Frontal cortex (tissue), 4 donors: ENCODE data around the gene ADCY1. TPM values are rescaled to one million over a fixed set of nuclear protein-coding genes. Genes with fewer than 3 reads are reported as not detected.

Experiments
- DNase-seq, 2 donors: peaks; one replicate each; pipeline ENCODE4 v3.0.0; 2012; ENCODE audit warnings: low spot score in 2 of 2
- FAIRE-seq: peaks from 2 replicates; lab custom pipeline; 2012; peaks lifted over from hg19 to GRCh38; lab: Jason Lieb, UNC
- total RNA-seq: library from RNA; depleted of rRNA; stranded (reverse); fragments of >200 nt; gene quantifications from one replicate; pipeline ENCODE4 v1.2.3, GENCODE V29; 2014
- donor health status: control.
- donor health status: control.
- donor health status: control.

The ADCY1 gene
- total RNA-seq, 1 donor from 2014 or later, result 92.1 TPM

GRCh38 chr7:45591101-45591906 is 17.1 kb downstream of the ADCY1 start:
- no peak for DNase-seq
- FAIRE-seq, result no peak

- DNase-seq (no peak), FAIRE-seq (no peak)
Observed at GRCh38 chr7:45592230-45592991, 18.2 kb downstream of the ADCY1 start.

- DNase-seq, result no peak
- no peak for FAIRE-seq
Observed at GRCh38 chr7:45593121-45593541, 19.0 kb downstream of the ADCY1 start.

- FAIRE-seq, result no peak
Observed at GRCh38 chr7:45593877-45594276, 19.7 kb downstream of the ADCY1 start.

DNA sequence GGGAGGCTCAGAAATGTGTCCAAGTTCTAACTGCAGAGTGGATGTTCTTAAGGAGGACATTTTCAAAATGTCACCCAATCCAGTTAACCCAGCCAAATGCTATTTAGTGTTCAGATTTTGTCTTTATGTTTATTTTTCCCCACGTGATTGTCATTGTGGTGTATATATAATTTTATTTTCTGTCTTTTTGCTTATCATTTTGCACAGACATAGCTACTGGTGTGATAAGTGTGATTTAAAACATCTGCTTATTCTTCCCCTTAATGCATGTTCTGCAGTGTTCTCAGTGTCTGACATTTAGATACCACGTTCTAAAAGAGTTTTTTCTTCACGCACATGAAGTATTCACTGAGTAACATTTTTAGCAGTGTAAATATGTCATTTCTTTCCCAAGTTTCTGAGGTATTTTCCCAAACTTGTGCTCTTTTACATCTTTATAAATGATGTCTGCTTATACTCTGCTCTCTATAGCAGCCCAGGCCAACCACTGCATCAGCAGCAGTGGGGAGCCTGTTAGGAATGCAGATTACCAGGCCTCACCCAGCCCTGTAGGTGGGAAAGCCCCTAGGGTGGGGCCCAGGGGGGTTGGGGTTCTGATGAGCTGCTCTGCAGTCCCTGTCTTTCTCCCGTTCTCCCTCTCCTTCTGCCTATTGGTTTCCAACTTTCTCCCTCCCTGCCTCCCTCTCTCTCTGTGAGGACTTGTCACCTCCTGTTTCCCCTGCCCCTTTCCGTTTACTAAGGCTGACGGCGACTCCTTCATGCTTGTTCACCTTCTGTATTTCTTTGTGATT is 20.8 kb downstream of the ADCY1 start:
- no peak for FAIRE-seq
- no peak for DNase-seq

More at GRCh38 chr7:45593877-45594276, 19.7 kb downstream of the ADCY1 start:
- DNase-seq, result no peak

DNA sequence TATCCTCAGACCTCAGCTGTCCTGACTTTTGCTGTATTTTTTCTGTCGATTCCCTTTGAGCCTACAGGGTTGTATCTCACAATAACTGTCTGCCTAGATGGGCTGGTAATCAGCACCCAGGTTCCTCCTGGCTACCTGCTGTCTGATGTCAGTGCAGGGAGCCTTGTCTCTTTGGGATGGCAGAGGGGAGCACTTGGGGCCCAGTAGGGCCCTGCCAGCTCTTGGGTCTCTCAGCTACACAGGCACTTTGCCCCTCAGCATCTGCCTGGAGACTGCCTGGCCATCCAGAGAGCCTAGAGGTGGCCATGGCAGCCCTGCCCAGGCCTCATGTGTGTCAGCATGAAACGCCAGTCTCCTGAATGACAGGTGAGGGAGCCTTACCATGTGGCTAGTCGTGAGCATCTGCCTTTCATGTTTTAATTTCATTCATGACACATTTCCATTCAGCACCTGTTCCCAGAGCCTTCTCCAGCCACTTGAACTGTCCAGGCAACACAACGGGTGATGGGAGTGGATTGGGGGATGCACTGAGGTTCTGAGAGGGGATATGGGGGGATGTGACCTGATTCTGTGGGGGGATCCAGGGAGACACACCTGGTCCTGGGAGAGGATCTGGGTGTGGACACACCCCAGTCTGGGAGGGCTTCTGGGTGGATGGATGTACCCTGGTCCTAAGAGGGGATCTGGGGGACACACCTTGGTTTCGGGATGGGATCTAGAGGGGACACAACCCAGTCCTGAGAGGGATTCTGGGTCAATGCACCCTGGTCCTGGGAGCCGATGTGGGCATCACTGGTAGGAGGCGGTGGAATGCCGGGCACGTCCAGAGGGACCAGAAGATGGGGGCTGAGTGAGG is 21.9 kb downstream of the ADCY1 start:
- no peak for DNase-seq
- FAIRE-seq, result no peak

GRCh38 chr7:45596665-45597095 is 22.5 kb downstream of the ADCY1 start:
- DNase-seq, result no peak
- FAIRE-seq, result no peak

GRCh38 chr7:45597286-45597984 is 23.3 kb downstream of the ADCY1 start:
- DNase-seq (no peak), FAIRE-seq (no peak)

DNA sequence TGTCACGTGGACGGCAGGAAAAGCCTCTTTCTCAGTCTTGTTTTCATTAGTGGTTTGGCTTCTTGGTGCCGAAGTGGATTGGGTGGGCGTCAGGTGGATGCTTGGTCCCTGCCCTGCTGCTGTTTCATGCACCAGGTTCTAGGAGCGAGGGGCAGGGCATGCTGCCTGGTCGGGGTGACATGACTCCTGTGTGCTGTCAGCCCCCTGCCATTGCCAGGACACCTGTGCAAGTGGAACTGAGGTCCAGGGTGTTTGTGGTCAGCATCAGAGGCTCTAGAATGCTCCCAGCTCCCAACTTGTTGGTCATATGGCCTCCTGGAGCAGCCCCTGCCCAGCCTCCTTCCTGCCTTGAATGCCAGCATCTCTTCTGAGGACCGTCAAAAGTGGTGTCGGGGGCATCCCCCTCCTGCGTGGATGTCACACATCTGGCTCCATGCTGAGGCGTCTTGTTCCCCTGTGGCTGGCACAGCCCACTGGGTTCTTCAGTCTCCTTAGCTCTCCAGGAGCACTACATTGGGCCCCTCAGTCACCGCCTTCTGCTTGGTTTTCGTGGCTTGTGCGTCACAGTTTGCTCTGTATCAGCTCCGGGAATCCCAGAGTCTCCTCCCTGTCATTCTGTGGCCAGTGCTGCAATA is 24.8 kb downstream of the ADCY1 start:
- FAIRE-seq (no peak), DNase-seq (no peak)

DNA sequence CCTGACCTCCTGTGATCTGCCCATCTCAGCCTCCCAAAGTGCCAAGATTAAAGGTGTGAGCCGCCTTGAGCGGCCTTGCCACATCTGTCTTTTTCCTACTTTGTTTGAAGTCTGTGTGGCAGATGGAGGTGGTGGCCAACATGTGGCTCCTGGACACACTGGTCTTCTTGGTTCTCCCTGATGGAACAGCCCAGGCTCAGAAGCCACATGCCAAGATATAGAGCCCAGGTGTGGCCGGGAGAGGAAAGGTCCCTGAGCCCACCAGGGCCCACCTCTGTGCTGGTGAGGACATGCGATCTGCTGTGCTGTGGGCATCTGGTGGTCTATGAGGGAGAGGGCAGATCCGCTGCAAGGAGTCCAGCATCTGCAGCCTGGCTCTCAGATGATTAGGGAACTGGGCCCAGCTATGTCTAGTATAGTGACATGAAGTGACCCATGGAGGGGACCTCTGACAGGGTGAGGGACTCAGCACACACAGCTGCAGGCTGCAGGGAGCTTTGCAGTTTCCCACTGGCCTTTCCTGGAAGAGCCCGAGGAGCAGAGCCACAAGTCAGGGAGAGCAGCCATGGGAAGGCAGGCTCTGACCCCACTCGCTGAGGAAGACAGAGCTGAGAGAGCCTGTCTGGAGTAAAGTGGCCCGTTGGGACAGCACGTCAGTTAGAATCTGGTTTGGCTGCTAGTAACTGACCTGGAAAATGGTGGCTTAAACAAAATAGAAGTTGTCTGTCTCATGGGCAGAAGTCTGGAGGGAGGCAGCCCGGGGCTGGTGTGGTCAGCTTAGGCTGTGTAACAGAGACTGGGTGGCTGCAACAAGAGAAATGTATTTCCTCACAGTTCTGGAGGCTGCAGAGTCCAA is 25.9 kb downstream of the ADCY1 start:
- DNase-seq, result no peak

GRCh38 chr7:45601094-45601493 is 26.9 kb downstream of the ADCY1 start:
- DNase-seq, result no peak
- no peak for FAIRE-seq

More for the DNA sequence above, 25.9 kb downstream of the ADCY1 start:
- no peak for FAIRE-seq

DNA sequence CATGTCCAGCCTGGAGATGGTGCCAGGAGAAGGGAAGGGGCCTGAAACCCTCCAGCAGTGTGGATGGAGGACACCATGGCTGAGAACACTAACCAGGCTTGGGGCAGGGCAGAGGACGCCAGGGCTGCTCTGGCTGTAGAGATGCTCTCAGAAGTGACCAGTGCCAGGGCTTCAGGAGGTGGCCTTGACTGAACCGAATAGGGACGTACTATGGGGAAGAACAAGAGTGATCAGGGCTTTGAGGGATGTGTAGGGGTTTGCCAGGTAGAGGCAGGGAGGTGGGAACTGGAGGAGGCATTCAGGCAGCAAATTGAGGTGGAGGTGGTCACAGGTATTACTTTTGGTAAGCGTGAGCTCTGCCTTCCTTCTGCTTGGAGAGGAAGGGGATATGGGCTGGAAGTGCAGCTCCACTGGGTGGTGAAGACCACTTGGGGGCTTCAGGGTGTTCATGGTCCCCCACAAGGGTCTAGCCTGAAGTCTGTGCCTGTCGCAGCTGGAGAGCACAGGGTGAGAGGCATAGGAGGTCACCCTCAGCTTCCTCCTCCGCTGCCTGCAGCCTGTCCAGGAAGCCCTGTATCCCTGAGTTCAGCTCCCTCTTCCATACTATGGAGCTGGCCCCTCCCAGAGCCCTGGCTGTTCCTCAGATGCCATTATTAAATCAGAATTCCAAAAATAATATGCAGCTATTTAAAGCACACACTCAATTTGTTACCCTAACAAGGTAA is 27.8 kb downstream of the ADCY1 start:
- FAIRE-seq (no peak), DNase-seq (no peak)

GRCh38 chr7:45606050-45606449 is 31.9 kb downstream of the ADCY1 start:
- DNase-seq (no peak), FAIRE-seq (no peak)

DNA sequence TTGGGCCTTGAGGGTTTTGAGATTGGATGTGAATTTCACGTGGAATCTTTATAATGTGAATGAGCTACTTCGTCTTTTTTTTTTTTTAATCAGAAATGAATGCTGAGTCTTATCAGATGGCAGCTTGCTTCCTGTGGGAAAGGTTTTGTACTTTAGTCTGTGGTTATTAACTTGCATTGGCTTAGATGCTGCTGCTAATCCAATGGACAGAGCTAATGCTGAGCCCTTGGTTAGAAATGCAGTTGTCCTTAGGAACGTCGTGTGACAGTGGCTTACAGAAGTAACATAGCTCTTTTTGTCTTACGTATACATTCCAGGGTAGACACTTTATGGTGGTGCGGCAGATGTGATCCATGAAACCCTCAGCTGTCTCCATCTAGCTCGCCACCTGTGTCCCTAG is 32.8 kb downstream of the ADCY1 start:
- DNase-seq (no peak), FAIRE-seq (no peak)

GRCh38 chr7:45609180-45609579 is 35.0 kb downstream of the ADCY1 start:
- DNase-seq, result no peak
- FAIRE-seq, result no peak

DNA sequence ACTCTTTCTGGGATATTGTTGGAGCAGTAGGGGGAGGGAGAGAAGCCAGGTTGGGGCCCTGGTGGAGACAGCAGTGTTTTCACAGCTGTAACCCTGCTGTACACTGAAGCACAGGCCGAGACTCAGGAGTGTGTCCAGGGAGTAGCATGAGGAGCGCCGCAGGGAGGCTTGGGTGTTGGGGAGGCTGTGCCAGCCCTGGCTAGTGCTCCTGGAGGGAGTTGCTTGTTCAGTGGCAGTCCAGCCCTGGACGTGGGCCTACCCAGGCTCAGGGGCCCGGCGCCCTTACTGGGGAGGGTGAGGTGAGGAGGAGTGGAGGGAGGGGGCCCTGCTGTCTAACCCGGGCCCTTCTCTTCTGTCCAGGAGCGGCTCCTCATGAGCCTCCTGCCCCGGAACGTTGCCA is 35.9 kb downstream of the ADCY1 start:
- DNase-seq (no peak), FAIRE-seq (no peak)
